Right atrium auricular region (tissue), 2 donors: Measurements from ENCODE around the gene CDC14A. TPM values are rescaled to one million over a fixed set of nuclear protein-coding genes. Genes with fewer than 3 reads are reported as not detected.

ENCODE experiments used
- DNase-seq: peaks from one replicate; pipeline ENCODE4 v3.0.0-alpha.2; 2019; ENCODE audit warnings: low spot score
- H3K27ac ChIP-seq, 2 donors: fragments of 200-600 bp; sonication (generic); 1 replicate in 1 of 2; 2 replicates in 1 of 2; pipeline ENCODE4 v1.5.1; 2016 to 2019
- H3K27me3 ChIP-seq, 2 donors: fragments of 200-600 bp; sonication (generic); one replicate each; pipeline versions ENCODE4 v1.5.1 to v1.6.0; 2017 to 2019
- H3K36me3 ChIP-seq: fragments of 200-600 bp; sonication (generic); one replicate; pipeline ENCODE4 v1.5.1; 2016
- H3K4me1 ChIP-seq, 2 donors: fragments of 200-600 bp; sonication (generic); one replicate each; pipeline versions ENCODE4 v1.5.1 to v1.6.0; 2017 to 2019
- H3K4me3 ChIP-seq, 2 donors: fragments of 200-600 bp; sonication (generic); 1 replicate in 1 of 2; 2 replicates in 1 of 2; pipeline ENCODE4 v1.5.1; 2017 to 2019; ENCODE audit warnings: mild to moderate bottlenecking in 1 of 2, moderate library complexity in 1 of 2
- H3K9me3 ChIP-seq, 2 donors: fragments of 200-600 bp; sonication (generic); one replicate each; pipeline ENCODE4 v1.5.1; 2019
- CTCF ChIP-seq, 2 donors: fragments of 200-600 bp; sonication (generic); IDR thresholded peaks; one replicate each; pipeline ENCODE4 v1.5.1; 2019; ENCODE audit warnings: antibody characterized with exemption in 2 of 2
- total RNA-seq, 2 donors: library from RNA; depleted of rRNA; stranded (reverse); fragments of >200 nt; gene quantifications; one replicate each; pipeline ENCODE4 v1.1.0, GENCODE V29; 2016

Gene CDC14A
- total RNA-seq, 2 donors from 2014 or later, result 5.3 to 5.5 TPM

GRCh38 chr1:100445565-100445964, 93.3 kb downstream of the CDC14A start:
- H3K27me3 ChIP-seq, result no peaks in the 10 kb centered on the region
- H3K4me1 ChIP-seq, result no peaks in the 10 kb centered on the region
- no peak for DNase-seq
- H3K27ac ChIP-seq, result no peak overlapping the region
- H3K4me3 ChIP-seq, result no peak overlapping the region
- H3K36me3 ChIP-seq, result no peaks in the 10 kb centered on the region
- no peak for TF ChIP-seq CTCF (IDR thresholded peaks at IDR 0.05)
- no peaks in the 10 kb centered on the region for H3K9me3 ChIP-seq

GRCh38 chr1:100448366-100448765, 96.1 kb downstream of the CDC14A start:
- H3K4me1 ChIP-seq, result no peaks in the 10 kb centered on the region
- no peak for TF ChIP-seq CTCF (IDR thresholded peaks at IDR 0.05)

GRCh38 chr1:100449477-100449876, 97.2 kb downstream of the CDC14A start:
- TF ChIP-seq CTCF (IDR thresholded peaks at IDR 0.05), result no peak
- H3K27me3 ChIP-seq, result no peaks in the 10 kb centered on the region
- no peak overlapping the region for H3K27ac ChIP-seq
- no peaks in the 10 kb centered on the region for H3K36me3 ChIP-seq
- H3K4me3 ChIP-seq, result no peak overlapping the region
- no peaks in the 10 kb centered on the region for H3K4me1 ChIP-seq
- DNase-seq, result no peak
- no peaks in the 10 kb centered on the region for H3K9me3 ChIP-seq

More at GRCh38 chr1:100448366-100448765, 96.1 kb downstream of the CDC14A start:
- no peaks in the 10 kb centered on the region for H3K9me3 ChIP-seq
- no peaks in the 10 kb centered on the region for H3K36me3 ChIP-seq
- no peak overlapping the region for H3K4me3 ChIP-seq
- no peaks in the 10 kb centered on the region for H3K27me3 ChIP-seq
- no peak for DNase-seq
- H3K27ac ChIP-seq, result no peak overlapping the region

- H3K9me3 ChIP-seq, result no peaks in the 10 kb centered on the region
- no peak overlapping the region for H3K4me3 ChIP-seq
- no peaks in the 10 kb centered on the region for H3K36me3 ChIP-seq
- DNase-seq, result no peak
- H3K27ac ChIP-seq, result no peak overlapping the region
- H3K4me1 ChIP-seq, result no peaks in the 10 kb centered on the region
- TF ChIP-seq CTCF (IDR thresholded peaks at IDR 0.05), result no peak
- no peaks in the 10 kb centered on the region for H3K27me3 ChIP-seq
Observed at GRCh38 chr1:100452641-100453040, 100.3 kb downstream of the CDC14A start.

GRCh38 chr1:100455478-100456072, 103.3 kb downstream of the CDC14A start:
- H3K4me1 ChIP-seq, result peaks cover 0 to 6% of the 10 kb centered on the region in 2 donors
- no peak overlapping the region for H3K27ac ChIP-seq
- peak; percentile 39 to 64 for TF ChIP-seq CTCF (IDR thresholded peaks at IDR 0.05)
- H3K9me3 ChIP-seq, result no peaks in the 10 kb centered on the region
- no peak overlapping the region for H3K4me3 ChIP-seq
- no peak for DNase-seq
- H3K27me3 ChIP-seq, result no peaks in the 10 kb centered on the region
- H3K36me3 ChIP-seq, result no peaks in the 10 kb centered on the region

GRCh38 chr1:100456880-100457279, 104.6 kb downstream of the CDC14A start:
- H3K27ac ChIP-seq, result no peak overlapping the region
- H3K4me3 ChIP-seq, result no peak overlapping the region
- H3K27me3 ChIP-seq, result no peaks in the 10 kb centered on the region
- H3K9me3 ChIP-seq, result no peaks in the 10 kb centered on the region
- DNase-seq, result no peak
- no peaks in the 10 kb centered on the region for H3K36me3 ChIP-seq
- H3K4me1 ChIP-seq, result peaks cover 0 to 10% of the 10 kb centered on the region in 2 donors
- TF ChIP-seq CTCF (IDR thresholded peaks at IDR 0.05), result no peak
